ENCODE results near the gene ACTRT2. TPM values are rescaled to one million over a fixed set of nuclear protein-coding genes. Genes with fewer than 3 reads are reported as not detected.

ACTRT2 gene
- total RNA-seq, 4 donors from 2014 or later = not detected

DNA sequence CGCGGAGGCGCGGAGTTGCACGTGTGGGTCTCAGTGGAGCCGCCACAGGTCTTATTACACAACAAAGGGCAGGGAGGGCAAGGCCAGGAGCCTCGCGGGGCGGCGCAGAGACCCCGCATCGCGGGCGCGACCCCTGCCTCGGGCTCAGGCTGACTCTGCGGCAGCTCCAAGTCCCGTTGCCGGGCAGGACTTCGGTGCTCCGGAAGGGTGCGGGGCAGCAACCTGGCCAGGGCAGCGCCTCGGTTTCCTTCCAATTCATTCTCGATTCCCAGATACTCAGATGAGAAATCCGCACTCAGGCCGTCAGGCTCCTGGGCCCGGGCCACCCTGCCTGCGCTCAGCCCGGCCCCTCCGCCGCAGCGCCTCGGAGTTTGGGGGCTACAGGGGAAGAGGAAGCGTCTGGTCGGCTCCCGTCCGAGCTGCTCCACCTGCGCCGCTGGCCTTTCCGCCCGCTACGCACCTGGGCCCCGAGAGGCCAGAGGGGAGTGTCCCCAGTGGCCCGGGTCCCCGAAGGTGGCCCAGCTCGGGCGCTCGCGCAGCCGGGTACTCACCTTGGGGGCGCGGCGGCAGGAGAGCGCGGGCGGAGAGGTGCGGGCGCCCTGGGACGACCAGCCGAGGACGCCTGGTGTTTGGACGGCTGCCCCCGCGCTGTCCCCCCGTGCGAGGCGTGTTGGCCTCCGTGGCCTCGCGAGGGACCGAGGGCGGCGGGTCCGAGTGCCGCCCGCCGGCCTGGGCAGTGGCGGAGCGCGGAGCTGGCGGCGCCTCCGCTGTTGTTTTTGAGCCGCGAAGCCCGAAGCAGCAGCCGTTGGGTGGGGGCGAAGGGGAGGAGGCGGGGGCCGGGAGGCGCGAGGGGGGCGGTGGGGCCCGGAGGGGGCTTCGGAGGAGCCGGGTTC is 46.6 kb downstream of the ACTRT2 start:
- peaks cover 0 to 40% (median 11%) of the 10 kb centered on the region in 4 donors for H3K4me1 ChIP-seq
- peak in 1 of 3 donors; percentile 45 for DNase-seq
- no peak overlapping the region for H3K27ac ChIP-seq
- H3K36me3 ChIP-seq = no peaks in the 10 kb centered on the region
- no peaks in the 10 kb centered on the region for H3K9me3 ChIP-seq
- peak overlapping the region; percentile 18 to 86 (median 50) for H3K4me3 ChIP-seq
- TF ChIP-seq POLR2A (IDR thresholded peaks at IDR 0.05) = no peak
- TF ChIP-seq, protein P1, sequence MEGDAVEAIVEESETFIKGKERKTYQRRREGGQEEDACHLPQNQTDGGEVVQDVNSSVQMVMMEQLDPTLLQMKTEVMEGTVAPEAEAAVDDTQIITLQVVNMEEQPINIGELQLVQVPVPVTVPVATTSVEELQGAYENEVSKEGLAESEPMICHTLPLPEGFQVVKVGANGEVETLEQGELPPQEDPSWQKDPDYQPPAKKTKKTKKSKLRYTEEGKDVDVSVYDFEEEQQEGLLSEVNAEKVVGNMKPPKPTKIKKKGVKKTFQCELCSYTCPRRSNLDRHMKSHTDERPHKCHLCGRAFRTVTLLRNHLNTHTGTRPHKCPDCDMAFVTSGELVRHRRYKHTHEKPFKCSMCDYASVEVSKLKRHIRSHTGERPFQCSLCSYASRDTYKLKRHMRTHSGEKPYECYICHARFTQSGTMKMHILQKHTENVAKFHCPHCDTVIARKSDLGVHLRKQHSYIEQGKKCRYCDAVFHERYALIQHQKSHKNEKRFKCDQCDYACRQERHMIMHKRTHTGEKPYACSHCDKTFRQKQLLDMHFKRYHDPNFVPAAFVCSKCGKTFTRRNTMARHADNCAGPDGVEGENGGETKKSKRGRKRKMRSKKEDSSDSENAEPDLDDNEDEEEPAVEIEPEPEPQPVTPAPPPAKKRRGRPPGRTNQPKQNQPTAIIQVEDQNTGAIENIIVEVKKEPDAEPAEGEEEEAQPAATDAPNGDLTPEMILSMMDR (IDR thresholded peaks at IDR 0.05) = no peak
- peaks cover 0 to 55% of the 10 kb centered on the region in 2 donors for H3K27me3 ChIP-seq

DNA sequence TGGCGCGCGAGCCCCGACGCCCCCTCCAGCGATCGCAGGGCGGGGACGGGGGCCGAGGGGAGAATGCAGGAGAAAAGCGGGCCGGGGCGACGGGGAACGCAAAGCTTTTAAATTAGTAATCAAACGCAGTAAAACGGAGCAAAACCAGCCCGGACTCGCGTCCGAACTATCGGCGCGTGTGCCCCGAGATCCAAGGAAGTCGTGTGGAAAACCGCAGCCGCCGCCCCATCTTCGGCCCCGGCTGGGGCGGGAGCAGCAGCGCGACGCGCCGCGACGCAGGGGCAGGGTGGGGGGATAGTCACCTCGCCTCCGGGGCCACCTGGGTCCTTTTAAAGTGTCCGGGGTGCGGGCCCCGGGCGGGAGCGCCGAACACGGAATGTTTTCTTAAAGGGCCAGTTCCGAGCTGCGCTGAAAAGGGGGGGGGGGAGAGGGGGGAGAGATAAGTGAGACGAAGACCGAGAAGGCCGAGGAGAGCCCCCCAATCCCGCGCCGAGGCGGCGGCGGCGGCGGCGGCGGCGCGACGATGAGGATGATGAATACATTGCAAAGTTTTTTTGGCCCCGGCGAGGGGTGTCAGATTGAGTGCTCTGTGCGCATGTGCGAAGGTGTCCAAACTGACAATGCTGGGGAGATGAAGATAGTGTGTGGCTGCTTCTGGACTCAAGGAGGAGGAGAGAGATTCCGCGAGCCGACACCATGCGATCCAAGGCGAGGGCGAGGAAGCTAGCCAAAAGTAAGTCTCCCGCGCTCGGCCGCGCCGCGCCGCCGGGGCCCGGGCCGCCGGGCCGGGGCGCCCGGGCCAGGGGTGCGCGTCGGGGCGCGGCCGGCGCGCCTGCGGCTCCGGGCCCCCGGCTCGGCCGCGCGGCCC is 47.5 kb downstream of the ACTRT2 start, which contains the start of gene PRDM16:
PRDM16 (plus strand) TSS at position 640 of the 868 bp plus-strand sequence; CDS start at position 697, 57 bp downstream.
- peaks cover 0 to 37% (median 11%) of the 10 kb centered on the region in 4 donors for H3K4me1 ChIP-seq
- H3K9me3 ChIP-seq = no peaks in the 10 kb centered on the region
- H3K4me3 ChIP-seq = peak within 1 kb of the TSS; percentile 51 to 99 (median 70)
- H3K36me3 ChIP-seq = no peaks in the 10 kb centered on the region
- H3K27ac ChIP-seq = peak within 1 kb of the TSS; percentile 17 to 80 (median 59)
- no peak for TF ChIP-seq POLR2A (IDR thresholded peaks at IDR 0.05)
- TF ChIP-seq, protein P1 (IDR thresholded peaks at IDR 0.05) = no peak
- DNase-seq = peak in 1 of 3 donors; percentile 55
- peaks cover 0 to 52% of the 10 kb centered on the region in 2 donors for H3K27me3 ChIP-seq

DNA sequence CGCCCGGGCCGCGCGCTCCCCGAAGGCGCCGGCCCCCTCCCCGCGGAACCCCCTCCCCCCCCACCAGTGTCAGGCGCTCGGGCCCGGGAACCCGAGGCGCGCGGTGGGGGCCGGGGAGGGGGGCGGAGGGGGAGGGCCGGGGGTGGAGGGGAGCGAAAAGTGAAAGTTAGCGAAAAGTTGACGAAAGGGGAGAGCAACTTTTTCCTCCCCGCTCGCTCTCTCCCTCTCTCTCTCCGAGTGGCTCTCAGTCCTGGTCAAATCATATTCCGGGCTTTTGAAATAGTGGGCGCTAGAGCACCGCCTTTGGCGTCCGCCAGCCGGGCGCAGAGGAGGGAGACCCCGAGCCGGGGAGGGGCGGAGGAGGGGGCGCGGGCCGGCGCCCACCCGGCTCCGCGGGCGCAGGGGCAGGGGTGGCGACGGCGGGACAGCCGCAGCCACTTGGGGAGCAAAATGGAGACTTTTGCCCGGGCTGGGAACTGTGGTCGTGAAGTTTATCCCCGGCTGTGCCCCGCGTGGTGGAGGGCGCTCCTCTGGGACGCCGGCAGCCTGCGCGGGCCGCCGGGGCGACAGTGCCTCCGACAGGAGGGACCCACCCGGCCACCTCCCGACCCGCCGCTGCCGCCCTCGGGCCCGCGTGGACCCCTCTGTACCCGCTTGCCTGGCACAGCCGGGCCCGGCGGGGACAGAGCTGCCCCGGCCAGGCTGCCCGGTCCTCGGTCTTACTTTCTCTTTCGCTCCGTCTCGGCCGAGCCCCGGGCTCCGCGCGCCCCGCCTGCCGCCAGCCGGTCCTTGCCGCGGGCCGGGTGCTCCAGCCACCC is 48.4 kb downstream of the ACTRT2 start:
- peak overlapping the region; percentile 51 to 99 (median 70) for H3K4me3 ChIP-seq
- H3K27ac ChIP-seq = peak overlapping the region; percentile 17 to 80 (median 59)
- TF ChIP-seq, protein P1 (IDR thresholded peaks at IDR 0.05) = peak in 3 of 6 experiments; percentile 29 to 34 (median 30)
- no peak for TF ChIP-seq POLR2A (IDR thresholded peaks at IDR 0.05)
- no peaks in the 10 kb centered on the region for H3K36me3 ChIP-seq
- H3K4me1 ChIP-seq = peaks cover 0 to 35% (median 11%) of the 10 kb centered on the region in 4 donors
- DNase-seq = peak in 1 of 3 donors; percentile 66
- H3K27me3 ChIP-seq = peaks cover 0 to 47% of the 10 kb centered on the region in 2 donors
- H3K9me3 ChIP-seq = no peaks in the 10 kb centered on the region

DNA sequence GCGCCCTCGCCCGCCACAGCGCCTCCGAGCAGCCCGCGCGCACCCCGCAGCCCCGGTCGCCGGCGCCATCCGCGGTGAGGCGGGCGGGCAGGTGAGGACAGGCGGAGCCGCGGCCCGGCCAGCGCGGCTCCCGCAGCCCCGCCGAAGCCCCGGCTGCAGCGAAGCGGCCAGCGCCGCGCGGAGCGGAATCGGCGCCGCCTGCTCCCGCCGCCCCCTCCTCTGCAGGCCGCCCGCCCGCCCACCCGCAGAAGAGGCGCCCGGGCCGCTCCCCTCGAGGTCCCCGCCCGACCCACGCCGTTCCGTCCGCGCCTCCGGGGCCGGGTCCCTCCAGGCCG is 49.0 kb downstream of the ACTRT2 start:
- Histone ChIP-seq H3K9me3 (no peaks in the 10 kb centered on the region), H3K4me3 (peak overlapping the region; percentile 51 to 99 (median 70)), H3K36me3 (no peaks in the 10 kb centered on the region), H3K27me3 (peaks cover 0 to 41% of the 10 kb centered on the region in 2 donors), H3K27ac (peak overlapping the region in 1 of 4 donors; percentile 59), H3K4me1 (peaks cover 0 to 35% (median 11%) of the 10 kb centered on the region in 4 donors)
- TF ChIP-seq, protein P1 (IDR thresholded peaks at IDR 0.05) = no peak
- no peak for TF ChIP-seq POLR2A (IDR thresholded peaks at IDR 0.05)
- no peak for DNase-seq

All from Peyer's patch (tissue), 4 donors.